ENCODE measurements around the gene RSPH9.

GRCh38 chr6:43665376-43665775, 20.5 kb downstream of the RSPH9 start:
- TF ChIP-seq CTCF (IDR thresholded peaks at IDR 0.05; ENCODE audit: low read length) (no peak), EZH2 (optimal IDR thresholded peaks at IDR 0.05; ENCODE audit: low read depth, low read length) (no peak), EZH2phosphoT487 (IDR thresholded peaks at IDR 0.05; ENCODE audit: low read length) (no peak)

All from MM.1S (cell line).